AG10803 (cell line): ENCODE data around the gene DICER1.

ENCODE experiments used
- DNase-seq: peaks from one replicate; pipeline ENCODE4 v3.0.0; 2010; ENCODE audit warnings: low read depth
- H3K4me3 ChIP-seq: 2 replicates; pipeline ENCODE4 v1.5.1; 2011; ENCODE audit warnings: mild to moderate bottlenecking, low read length, control low read depth
- CTCF ChIP-seq: conservative IDR thresholded peaks from 2 replicates; pipeline ENCODE4 v1.5.1; 2011; ENCODE audit warnings: mild to moderate bottlenecking, low read length, control low read depth, inconsistent platforms

DICER1 gene

GRCh38 chr14:95046711-95047681 lies 110.3 kb downstream of the DICER1 start:
- H3K4me3 ChIP-seq, result no peak overlapping the region
- no peak for TF ChIP-seq CTCF
- DNase-seq, result no peak

- no peak for DNase-seq
- no peak for TF ChIP-seq CTCF
Measured at GRCh38 chr14:95045836-95046430, 111.4 kb downstream of the DICER1 start.

GRCh38 chr14:95045106-95045701 lies 112.1 kb downstream of the DICER1 start:
- H3K4me3 ChIP-seq, result no peak overlapping the region
- TF ChIP-seq CTCF, result no peak
- DNase-seq, result no peak

More at GRCh38 chr14:95045836-95046430, 111.4 kb downstream of the DICER1 start:
- no peak overlapping the region for H3K4me3 ChIP-seq

GRCh38 chr14:95044463-95045105 lies 112.7 kb downstream of the DICER1 start:
- DNase-seq, result no peak
- no peak overlapping the region for H3K4me3 ChIP-seq
- TF ChIP-seq CTCF, result no peak

GRCh38 chr14:95043732-95044462 lies 113.4 kb downstream of the DICER1 start:
- no peak for TF ChIP-seq CTCF
- peak; percentile 40 for DNase-seq
- H3K4me3 ChIP-seq, result no peak overlapping the region

GRCh38 chr14:95043314-95043713 lies 114.0 kb downstream of the DICER1 start:
- TF ChIP-seq CTCF, result no peak
- no peak for DNase-seq
- no peak overlapping the region for H3K4me3 ChIP-seq
